ENCODE data around the gene CHURC1.
A peak's percentile ranks its signal among the peaks of the same experiment; 100 is the strongest.

The CHURC1 gene

GRCh38 chr14:64923015-64923414 is 8.8 kb downstream of the CHURC1 start:
- CTCF ChIA-PET: interaction anchor here (1.1 to 3.0 kb wide), 3 partner anchors 12 to 15 kb away, joined by 3 to 13 read pairs (median 8); no protein-coding TSS in a partner anchor
- POLR2A ChIA-PET: interaction anchor here (0.6 kb wide), 1 partner anchor 8 kb away, joined by 4 read pairs; no protein-coding TSS in a partner anchor
- H3K4me3 ChIP-seq (ENCODE audit: low read depth, low read length): no peak overlapping the region

GRCh38 chr14:64926398-64926995 is 12.2 kb downstream of the CHURC1 start:
- DNase-seq (ENCODE audit: low read depth, low spot score): no peak
- CTCF ChIA-PET: interaction anchor here (0.9 to 2.1 kb wide), 8 partner anchors 8 to 35 kb away, joined by 3 to 11 read pairs (median 4); partner anchors contain the start of gene GPX2
- POLR2A ChIA-PET: no interaction called here
- no peak for TF ChIP-seq CTCF (IDR thresholded peaks at IDR 0.05; ENCODE audit: insufficient read depth, low read length, missing control alignments)
- no peak overlapping the region for H3K4me3 ChIP-seq (ENCODE audit: low read depth, low read length)

More at GRCh38 chr14:64923015-64923414, 8.8 kb downstream of the CHURC1 start:
- DNase-seq (ENCODE audit: low read depth, low spot score): no peak
- no peak for TF ChIP-seq CTCF (IDR thresholded peaks at IDR 0.05; ENCODE audit: insufficient read depth, low read length, missing control alignments)

DNA sequence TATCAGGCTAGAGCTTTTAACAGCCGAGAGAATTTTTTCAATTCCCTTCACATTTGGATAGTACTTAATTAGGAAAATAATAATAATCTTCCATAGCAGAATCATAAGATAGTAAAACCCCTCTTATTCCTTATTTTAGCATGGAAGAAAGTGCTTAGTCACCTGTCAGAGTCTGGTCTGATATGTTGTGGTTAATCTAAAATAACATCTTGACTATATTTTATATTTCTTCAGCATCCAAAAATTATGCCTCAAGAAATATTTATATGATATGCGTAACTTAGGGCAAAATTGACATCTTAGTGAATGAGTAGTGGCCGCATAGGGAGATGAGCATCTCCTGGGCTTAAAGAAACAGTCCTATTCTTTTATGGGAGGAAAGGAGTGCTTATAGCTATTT is 12.8 kb downstream of the CHURC1 start:
- ChIA-PET POLR2A (no interaction called here), CTCF (interaction anchor here (0.9 to 2.1 kb wide), 8 partner anchors 9 to 36 kb away, joined by 3 to 11 read pairs (median 4); no protein-coding TSS in a partner anchor)
- H3K4me3 ChIP-seq (ENCODE audit: low read depth, low read length): no peak overlapping the region
- DNase-seq (ENCODE audit: low read depth, low spot score): no peak
- no peak for TF ChIP-seq CTCF (IDR thresholded peaks at IDR 0.05; ENCODE audit: insufficient read depth, low read length, missing control alignments)

DNA sequence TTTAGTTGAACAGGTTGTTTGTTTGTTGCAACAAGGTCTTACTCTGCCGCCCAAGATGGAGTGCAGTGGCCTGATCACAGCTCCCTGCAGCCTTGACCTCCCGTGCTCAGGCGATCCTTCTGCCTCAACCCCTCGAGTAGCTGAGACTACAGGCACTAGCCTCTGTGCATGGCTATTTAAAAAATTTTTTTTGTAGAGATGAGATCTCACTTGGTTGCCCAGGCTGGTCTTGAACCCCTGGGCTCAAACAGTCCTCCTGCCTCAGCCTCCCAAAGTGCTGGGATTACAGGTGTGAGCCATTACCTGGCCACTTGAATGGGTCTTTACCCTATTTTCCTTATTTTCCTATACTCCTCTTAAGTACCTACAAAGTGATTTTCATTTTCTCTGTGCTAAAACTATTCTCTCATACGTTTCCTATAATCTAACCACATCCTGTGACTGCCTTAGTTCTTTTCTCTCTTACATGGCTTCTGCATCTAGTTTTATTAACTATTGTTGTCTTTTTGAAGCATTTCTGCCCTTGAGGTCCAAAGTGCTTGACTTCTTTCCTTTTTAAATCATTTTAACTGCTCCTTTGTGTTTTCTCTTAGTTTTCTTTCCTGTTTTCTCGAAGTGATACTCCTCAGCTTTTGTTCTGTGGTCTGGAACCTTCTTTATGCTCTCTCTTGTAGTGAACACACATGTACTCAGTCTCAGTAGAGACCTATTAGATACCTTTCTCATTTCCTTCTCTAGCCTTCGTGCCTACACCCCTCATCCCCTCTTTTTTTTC is 14.2 kb downstream of the CHURC1 start:
- TF ChIP-seq CTCF (IDR thresholded peaks at IDR 0.05; ENCODE audit: insufficient read depth, low read length, missing control alignments): no peak
- H3K4me3 ChIP-seq (ENCODE audit: low read depth, low read length): no peak overlapping the region
- POLR2A ChIA-PET: no interaction called here
- no peak for DNase-seq (ENCODE audit: low read depth, low spot score)
- CTCF ChIA-PET: interaction anchor here (1.1 to 2.1 kb wide), 2 partner anchors 18 to 37 kb away, joined by 3 to 11 read pairs; no protein-coding TSS in a partner anchor

GRCh38 chr14:64929014-64929359 is 14.7 kb downstream of the CHURC1 start:
- H3K4me3 ChIP-seq (ENCODE audit: low read depth, low read length): no peak overlapping the region
- ChIA-PET POLR2A (no interaction called here), CTCF (no interaction called here)
- TF ChIP-seq CTCF (IDR thresholded peaks at IDR 0.05; ENCODE audit: insufficient read depth, low read length, missing control alignments): no peak
- DNase-seq (ENCODE audit: low read depth, low spot score): no peak

GRCh38 chr14:64930085-64930843 is 16.0 kb downstream of the CHURC1 start:
- ChIA-PET POLR2A (no interaction called here), CTCF (no interaction called here)
- H3K4me3 ChIP-seq (ENCODE audit: low read depth, low read length): no peak overlapping the region
- TF ChIP-seq CTCF (IDR thresholded peaks at IDR 0.05; ENCODE audit: insufficient read depth, low read length, missing control alignments): no peak
- peak; percentile 67 for DNase-seq (ENCODE audit: low read depth, low spot score)

Measured in AG04449 (cell line).